NOMO-1 (cell line): ENCODE results near the gene FAM110D.

ENCODE experiments used
- DNase-seq, 2 experiments: peaks; one replicate each; lab custom pipeline; 2025; ENCODE audit not compliant: unreplicated experiment in 2 of 2; lab: John Stamatoyannopoulos, UW

The FAM110D gene

DNA sequence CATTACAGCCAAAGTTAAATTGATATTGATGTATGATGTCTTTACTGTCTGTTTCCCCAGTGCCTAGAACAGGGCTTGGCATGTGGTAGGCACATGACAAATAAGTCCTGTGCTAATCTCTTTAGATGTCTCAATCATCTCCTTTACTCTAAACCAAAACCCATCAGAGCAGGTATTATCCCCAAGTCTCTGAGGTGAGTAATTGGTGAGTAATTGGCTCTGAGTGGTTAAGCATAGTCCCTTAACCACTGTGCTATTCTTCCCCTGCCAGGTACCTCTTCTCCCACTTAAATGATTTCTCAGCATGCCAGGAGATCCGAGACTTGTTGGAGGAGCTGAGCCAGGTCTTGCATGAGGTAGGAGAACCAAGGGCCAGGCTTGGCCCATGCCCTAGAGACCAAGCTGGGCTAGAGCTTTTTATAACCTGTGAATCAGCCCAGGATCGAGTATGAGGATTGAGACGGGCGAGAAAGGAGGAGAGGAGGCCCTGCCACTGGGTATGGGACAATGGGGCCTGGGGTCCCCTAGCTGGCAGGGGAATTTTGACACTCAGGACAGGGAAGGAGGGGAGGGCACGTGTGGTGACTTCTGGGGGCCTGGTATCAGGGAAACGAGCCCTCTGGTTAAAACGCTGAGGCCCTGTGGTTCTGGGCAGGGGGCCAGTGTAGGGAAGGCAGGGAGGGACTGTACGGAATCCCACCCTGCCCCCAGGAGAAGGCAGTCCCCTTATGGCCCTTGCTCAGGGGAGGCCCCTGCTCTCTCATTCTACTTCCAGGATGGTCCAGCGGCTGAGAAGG is 22.9 kb downstream of the FAM110D start:
- DNase-seq: no peak

DNA sequence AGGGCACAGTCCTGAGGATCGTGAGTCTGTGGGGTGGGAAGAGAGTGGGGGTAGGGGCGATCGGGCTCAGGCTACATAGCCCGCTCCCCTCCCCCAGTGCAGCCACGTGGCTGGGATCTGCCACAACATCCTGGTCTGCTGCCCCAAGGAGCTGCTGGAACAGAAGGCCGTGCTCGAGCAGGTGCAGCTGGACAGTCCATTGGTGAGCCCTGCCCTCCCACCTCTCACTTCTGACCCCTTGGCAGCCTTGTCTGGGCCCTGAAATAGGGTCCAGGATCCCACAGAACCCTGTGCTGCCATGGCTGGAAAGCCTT is 23.5 kb downstream of the FAM110D start:
- DNase-seq: no peak

DNA sequence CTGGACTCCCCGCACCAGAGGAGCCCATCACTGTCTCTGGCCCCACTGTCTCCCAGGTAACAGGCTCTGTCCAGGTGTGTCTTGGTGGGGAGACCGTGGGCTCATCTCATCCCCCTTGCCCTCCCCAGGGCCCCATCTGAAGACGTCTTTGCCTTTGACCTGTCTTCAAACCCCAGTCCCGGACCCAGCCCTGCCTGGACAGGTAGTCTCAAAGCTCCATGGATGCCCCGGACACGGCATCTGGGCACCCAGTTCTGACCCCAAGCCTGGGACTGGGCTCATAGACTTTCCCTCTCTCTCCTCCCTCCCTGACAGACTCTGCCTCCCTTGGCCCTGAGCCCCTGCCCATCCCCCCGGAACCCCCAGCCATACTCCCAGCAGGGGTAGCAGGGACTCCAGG is 25.2 kb downstream of the FAM110D start:
- no peak for DNase-seq

DNA sequence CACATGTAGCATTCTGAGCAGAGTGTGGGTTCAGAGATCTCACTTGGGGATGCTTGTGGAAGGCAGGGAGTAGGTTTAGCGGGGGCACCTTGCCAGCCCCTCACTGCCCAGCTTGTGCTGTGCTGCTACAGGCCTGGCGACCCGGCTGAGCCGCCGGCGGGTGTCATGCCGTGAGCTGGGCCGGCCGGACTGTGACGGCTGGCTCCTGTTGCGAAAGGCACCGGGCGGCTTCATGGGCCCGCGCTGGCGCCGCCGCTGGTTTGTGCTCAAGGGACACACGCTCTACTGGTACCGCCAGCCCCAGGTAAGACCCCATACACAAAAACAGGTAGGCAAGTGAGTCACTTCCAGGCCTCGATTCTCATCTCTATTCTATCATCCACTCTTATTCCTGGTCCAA is 26.0 kb downstream of the FAM110D start:
- no peak for DNase-seq

DNA sequence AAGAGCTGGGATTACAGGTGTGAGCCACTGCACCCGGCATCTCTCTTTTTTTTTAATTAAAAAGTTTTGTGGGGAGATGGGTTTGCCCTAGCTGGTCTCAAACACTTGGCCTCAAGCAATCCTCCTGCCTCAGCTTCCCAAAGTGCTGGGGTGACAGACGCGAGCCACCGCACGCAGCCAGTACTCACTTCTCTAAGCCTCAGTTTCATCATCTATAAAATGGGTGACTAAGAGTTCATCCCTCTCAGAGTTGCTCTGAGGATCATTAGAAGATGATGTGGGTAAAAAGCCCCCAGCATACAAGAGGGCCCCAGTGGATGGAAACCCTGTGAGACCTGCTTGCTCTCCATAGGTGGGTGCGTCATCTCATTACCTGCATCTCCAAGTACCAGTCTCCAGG is 29.0 kb downstream of the FAM110D start:
- DNase-seq: no peak

DNA sequence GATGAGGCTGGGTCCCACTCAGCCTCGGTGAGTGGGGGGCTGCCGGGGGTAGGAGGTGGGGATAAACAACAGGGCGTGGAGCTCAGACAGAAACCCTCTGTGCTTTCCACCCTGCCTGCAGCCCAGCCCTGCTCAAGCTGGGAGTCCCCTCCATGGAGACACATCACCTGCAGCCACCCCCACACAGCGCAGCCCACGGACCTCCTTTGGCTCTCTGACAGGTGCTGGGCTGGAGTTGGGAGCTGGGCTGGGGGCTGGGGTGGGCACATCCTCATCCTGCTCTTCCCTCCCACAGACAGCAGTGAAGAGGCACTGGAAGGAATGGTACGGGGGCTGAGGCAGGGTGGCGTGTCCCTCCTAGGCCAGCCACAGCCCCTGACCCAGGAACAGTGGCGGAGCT is 29.6 kb downstream of the FAM110D start:
- DNase-seq: no peak

DNA sequence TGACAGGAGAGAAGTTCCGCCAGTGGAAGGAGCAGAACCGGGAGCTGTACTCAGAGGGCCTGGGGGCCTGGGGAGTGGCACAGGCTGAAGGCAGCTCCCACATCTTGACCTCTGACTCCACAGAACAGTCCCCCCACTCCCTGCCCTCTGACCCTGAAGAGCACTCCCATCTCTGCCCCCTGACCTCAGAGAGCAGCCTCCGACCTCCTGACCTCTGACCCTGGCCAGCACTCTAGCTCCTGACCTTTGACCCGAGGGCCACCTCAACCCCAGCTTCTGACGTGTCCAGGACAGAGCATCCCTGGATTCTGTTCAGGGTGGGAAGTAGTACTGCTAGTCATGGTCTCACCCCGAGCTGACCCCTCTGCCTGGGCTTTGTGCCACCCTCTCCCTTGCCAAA is 30.5 kb downstream of the FAM110D start:
- DNase-seq: no peak

DNA sequence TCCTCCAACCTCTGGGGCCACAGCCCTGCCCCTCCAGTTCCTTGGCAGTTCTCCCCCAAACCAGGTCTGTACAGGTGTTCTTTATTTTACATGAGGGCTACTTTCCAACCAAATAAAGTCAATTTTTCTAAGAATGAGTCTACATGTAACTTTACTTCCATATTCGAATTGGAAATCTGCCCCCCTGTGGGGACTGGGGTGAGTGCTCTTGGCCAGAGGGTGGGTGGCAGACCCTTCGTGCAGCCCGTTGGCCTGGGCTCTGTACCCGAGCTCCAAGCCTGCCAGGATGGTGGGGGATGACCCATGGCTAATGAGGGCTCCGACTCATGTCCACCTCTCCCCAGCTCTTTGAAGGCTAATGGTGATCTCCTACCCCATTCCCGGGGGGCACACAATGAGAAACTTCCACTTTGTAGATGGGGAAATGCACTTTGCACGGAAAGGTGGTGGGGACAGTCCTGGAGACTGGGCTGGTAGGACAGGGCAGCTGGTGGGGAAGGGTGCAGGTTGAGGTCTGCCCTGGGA is 30.9 kb downstream of the FAM110D start:
- no peak for DNase-seq

DNA sequence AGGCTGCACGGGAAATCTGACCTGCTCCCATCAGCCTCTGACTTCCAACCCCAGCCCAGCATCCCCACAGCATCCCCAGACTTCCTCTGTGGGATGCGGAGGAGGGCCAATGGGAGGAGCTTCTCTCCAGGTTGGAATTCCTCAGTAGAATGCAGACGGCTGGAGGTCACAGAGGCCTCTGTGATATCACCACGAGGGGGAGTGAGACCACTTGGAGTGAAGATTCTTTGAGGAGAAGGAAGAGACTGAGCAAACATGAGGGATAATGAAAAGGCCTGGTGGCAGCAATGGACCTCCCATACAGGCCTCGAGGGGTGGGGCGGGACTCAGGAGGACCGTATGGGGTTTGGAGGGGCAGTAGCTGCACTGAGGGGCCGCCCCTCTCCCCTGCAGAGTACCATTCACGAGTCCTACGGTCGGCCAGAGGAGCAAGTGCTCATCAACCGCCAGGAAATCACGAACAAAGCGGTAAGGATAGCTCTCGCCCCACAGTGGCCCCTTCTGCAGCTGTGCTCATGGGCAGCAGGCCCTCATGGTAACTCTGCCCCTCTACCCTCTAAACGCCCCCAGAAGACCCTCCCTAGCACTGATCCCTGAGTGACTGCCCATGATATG is 31.6 kb downstream of the FAM110D start, which contains the start of gene CATSPER4:
TSS of gene CATSPER4 (plus strand) at position 230 of the 615 bp plus-strand sequence. CDS start at position 256, 26 bp downstream.
- peak in 1 of 2 experiments; percentile 9 for DNase-seq

DNA sequence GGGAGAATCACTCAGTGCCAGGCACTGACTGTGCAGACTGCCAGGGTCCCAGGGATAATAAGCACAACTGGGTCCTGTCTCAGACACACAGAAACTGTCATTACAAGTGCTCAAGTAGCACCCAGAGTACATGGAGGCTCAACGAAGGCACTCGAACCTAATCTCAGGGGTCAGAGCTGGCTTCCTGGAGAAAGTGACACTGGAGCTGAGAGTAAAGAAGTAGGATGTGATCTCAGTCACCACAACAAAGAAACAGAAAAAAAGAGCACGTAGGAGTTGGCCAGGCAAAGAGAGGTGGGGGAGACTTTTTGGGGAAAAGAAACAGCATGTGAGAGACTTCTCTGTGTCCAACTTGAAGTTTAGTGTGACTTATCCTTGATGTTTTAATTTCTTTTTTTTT is 32.9 kb downstream of the FAM110D start:
- DNase-seq: no peak

DNA sequence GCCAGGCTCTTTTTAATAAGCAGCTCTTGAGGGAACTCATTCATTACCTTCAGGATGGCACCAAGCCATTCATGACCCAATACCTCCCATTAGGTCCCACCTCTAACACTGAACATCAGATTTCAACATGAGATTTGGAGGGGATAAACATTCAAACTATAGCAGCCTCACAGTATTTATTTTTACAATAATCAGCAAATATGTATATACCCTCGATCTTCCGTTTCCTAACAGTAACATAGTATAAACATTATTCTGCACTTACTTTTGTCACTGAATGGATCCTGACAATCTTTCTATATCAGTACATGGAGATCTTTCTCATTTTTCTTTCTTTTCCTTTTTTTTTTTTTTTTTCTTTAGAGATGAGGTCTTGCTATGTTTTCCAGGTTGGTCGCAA is 36.9 kb downstream of the FAM110D start:
- DNase-seq: no peak

DNA sequence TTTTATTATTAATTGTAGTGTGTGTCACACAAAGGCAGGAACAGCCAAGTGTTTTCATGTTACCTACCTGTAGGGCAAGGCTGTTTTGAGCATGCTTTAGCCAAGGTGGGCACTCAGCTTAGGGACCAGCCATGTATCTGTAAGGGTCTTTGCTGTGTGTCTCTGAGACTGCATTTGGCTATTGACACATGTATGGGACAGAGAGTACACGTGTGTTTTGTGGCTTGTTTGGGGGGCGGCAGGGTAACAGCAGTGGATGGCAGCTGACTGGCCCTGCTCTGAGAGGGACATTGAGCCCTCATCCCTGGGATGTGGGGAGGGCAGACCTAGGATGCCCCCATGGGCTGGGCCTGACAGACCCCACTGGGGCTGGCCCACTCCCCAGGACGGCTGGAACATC is 38.4 kb downstream of the FAM110D start:
- no peak for DNase-seq

DNA sequence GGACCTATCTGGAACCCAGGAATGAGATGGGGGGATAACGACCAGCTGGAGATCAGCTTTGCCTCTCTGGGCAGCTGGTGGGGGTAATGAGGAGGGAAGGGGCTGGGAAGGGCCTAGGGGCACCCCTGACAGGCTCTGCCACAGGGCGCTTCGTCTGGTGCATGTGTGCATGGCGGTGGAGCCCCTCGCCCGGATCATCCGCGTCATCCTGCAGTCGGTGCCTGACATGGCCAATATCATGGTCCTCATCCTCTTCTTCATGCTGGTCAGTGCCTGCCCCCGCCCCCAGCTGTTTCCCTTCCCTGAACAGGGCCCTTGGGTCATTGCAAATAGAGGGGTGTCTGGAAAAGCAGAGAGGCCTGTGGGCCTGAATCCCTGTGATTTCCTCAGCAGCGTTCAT is 38.9 kb downstream of the FAM110D start:
- DNase-seq: no peak

DNA sequence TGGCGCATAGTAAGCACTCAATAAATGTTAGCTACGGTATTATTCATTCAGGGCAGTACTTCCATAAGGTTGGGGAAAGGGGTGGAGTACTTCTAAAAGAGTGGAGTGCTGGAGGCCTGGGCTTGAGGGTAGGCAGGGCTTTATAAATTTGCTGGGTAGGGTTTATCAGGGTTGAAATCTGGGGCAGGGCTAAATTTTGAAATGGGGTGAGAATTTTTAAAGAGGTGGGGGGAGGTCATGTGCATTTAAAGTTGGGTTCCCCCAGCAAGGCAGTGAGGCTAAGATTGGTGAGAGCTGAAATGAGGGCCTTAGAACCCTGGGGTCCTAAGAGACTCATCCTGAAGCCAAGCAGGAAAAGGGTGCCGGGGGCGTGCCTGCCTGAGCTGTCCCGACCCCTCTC is 41.5 kb downstream of the FAM110D start:
- DNase-seq: no peak

DNA sequence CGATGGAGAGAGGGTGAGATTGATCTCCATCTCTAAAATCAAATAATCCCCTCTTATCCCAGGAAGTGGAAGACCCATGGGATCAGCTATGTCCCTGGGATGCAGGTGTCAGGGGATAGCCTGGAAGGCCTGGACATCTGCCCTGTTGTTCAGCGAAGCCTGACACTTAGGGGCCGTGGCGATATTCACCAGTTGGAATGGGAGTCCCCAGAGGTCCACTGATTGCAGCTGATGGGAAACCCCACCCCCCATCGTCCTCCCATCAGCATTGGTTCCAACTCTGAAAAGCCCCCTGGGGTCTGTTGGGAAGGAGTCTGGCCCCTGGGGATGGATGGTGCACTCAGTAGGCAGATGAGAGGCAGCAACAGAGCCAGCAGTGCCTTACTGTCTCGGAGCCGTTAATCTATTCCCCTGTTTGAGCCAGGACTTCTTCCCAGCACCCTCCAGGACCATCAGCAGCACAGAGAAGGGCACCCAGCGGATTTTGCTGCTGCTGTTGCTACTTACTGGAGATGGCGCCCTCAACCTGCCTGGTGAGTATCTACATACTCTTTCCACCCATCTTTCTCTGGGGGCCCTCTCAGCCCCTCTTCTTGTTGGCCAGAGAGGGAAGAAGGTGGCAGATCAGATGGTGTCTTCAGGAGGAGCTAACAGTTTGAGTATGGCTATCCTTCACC is 44.9 kb downstream of the FAM110D start:
- DNase-seq: no peak

DNA sequence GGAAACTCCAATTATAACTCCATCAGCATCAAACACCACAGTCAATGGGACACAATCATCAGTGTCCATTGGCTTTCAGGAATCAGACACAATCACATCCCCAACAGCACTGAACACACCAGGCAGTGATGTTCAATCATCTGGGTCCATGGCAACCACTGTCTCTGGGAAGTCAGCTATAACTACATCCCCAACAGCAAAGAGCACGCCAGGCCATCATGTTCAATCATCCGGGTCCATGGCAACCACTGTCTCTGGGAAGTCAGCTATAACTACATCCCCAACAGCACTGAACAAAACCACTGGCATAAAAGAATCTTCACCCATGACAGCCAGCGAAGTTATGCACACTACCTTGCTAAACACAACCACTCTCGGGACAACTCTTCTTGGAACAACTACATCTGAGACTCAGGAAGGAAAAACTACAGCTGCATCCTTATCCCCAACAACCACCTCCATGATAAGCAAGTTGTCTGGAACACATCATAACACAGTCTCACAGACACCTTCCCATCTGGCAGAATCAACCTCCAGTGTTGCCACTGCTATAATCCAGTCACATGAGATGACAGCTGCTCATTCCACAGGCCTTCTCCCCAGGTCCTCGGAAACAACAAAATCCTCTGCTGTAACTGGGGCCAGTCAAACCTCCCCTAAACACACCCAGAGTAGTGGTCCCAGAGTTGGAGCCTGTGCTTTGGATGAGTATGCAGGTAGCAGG is 51.4 kb downstream of the FAM110D start:
- no peak for DNase-seq

DNA sequence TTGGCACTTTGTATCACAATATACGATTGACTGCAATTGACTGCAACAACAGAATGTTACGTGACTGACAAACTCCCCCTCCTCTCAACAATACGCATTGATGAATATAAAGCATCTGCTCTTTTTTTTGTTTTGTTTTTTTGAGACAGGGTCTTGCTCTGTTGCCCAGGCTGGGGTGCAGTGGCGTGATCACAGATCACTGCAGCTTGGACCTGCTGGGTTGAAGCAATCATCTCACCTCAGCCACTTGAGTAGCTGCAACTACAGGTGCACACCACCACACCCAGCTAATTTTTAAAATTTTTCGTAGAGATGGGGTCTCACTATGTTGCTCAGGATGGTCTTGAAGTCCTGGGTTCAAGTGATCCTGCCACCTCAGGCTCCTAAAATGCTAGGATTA is 53.8 kb downstream of the FAM110D start:
- no peak for DNase-seq

DNA sequence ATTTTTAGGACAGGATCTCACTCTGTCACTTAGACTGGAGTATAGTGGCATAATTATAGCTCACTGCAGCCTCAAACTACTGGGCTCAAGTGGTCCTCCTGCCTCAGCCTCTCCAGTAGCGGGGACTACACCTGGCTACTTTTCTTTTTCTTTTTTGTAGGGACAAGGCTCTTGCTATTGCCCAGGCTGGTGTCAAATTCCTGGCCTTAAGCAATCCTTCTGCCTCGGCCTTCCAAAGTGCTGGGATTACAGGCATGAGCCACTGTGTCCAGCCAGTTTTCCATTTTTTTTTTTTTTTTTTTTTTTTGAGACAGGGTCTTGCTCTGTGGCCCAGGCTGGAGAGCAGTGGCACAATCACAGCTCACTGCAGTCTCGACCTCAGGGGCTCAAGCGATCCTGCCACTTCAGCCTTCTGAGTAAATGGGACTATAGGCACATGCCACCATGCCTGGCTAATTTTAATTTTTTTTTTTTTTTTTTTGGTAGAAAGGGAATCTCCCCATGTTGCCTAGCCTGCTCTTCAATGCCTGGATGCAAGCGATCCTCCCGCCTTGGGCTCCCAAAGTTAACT is 54.5 kb downstream of the FAM110D start:
- no peak for DNase-seq
